Measurements from ENCODE around the gene TRPV3. TPM values are rescaled to one million over a fixed set of nuclear protein-coding genes. Genes with fewer than 3 reads are reported as not detected.

The TRPV3 gene
- total RNA-seq, 1 experiment from 2014 or later, result 1.4 TPM

GRCh38 chr17:3574231-3574630 lies 16.6 kb upstream of the TRPV3 start:
- BruUV-seq (replicated peaks), result no TSS peak
- TF ChIP-seq CEBPB (IDR thresholded peaks at IDR 0.05; ENCODE audit: low read depth) (no peak), REST (IDR thresholded peaks at IDR 0.05; ENCODE audit: low read depth) (no peak), ZBTB33 (IDR thresholded peaks at IDR 0.05; ENCODE audit: extremely low read depth, insufficient replicate concordance, low read length) (no peak), EZH2 (IDR thresholded peaks at IDR 0.05) (no peak)
- no peaks in the 10 kb centered on the region for H3K4me1 ChIP-seq (ENCODE audit: control insufficient read depth in 1 of 2, insufficient read depth in 2 of 2, low read length in 2 of 2)
- no peaks in the 10 kb centered on the region for H3K9me2 ChIP-seq (ENCODE audit: insufficient read depth)
- ChIA-PET RAD21 (ENCODE audit: low non-redundant PET in 1 of 2, low total read pairs in 2 of 2, uncharacterized antibody in 2 of 2, unreplicated experiment in 2 of 2) (no interaction called here), POLR2A (no interaction called here), CTCF (no interaction called here)
- intact Hi-C loops (cut with micrococcal nuclease), result no loop called here
- H3K27ac ChIP-seq (ENCODE audit: low read depth, low read length), result no peak overlapping the region
- H3K4me3 ChIP-seq (replicated peaks in 1 of 2; ENCODE audit: low read depth in 1 of 2, low read length in 2 of 2), result no peak overlapping the region
- no peak overlapping the region for H3K4me2 ChIP-seq (ENCODE audit: low read length)
- peaks cover 3 to 5% of the 10 kb centered on the region in 2 experiments; a peak in 2 of 4 replicates for H3K36me3 ChIP-seq (ENCODE audit: control insufficient read depth in 1 of 2, insufficient read depth in 2 of 2, low read length in 2 of 2)
- H3K79me2 ChIP-seq (ENCODE audit: insufficient read depth, low read length), result no peaks in the 10 kb centered on the region
- DNase-seq (ENCODE audit: low read depth, low spot score), result no peak
- no peaks in the 10 kb centered on the region for H3K27me3 ChIP-seq (ENCODE audit: insufficient read depth, low read length)
- H3K9me3 ChIP-seq (ENCODE audit: control insufficient read depth in 1 of 2, insufficient read depth in 1 of 2, low read depth in 1 of 2, low read length in 2 of 2), result no peaks in the 10 kb centered on the region
- no peaks in the 10 kb centered on the region for H4K20me1 ChIP-seq (ENCODE audit: insufficient read depth)
- ATAC-seq, result no peak
- H3K9ac ChIP-seq (ENCODE audit: low read length), result no peak overlapping the region
- no peak overlapping the region for H2AFZ ChIP-seq (ENCODE audit: low read depth, low read length, poor library complexity, severe bottlenecking)

Measured in HCT116 (cell line).